K562 (cell line): ENCODE data around the gene R3HDM1. TPM values are rescaled to one million over a fixed set of nuclear protein-coding genes. Genes with fewer than 3 reads are reported as not detected.

Source experiments
- ATAC-seq: fragments of 200-7000 bp; cut with Tn5 transposase; 3 replicates; pipeline ENCODE4 v1.9.1; 2020; ENCODE audit warnings: moderate library complexity
- BruUV-seq: library from RNA; stranded (reverse); fragments of 400-500 nt; replicated peaks from 2 replicates; lab custom pipeline; 2021; lab: Mats Ljungman, UMichigan
- CTCF ChIA-PET: fragments of 300-600 bp; formaldehyde crosslinking; extraction: SDS; loops from one replicate; lab custom pipeline; 2021; ENCODE audit warnings: low intra/inter-chr PET ratio; lab: Yijun Ruan, JAX
- POLR2A ChIA-PET: fragments of 300-600, 350-650 bp; sonication (Branson Sonifier 250); formaldehyde crosslinking; extraction: SDS; loops from one replicate; lab custom pipeline; 2021; ENCODE audit warnings: antibody characterized with exemption, inconsistent platforms; lab: Yijun Ruan, JAX
- DNase-seq, 4 experiments: peaks; one replicate each; pipeline versions ENCODE4 v3.0.0 to v3.0.0-alpha.2; 2011 to 2018; ENCODE audit warnings: low spot score in 3 of 4, mixed read lengths in 3 of 4; ENCODE audit errors: extremely low read depth in 1 of 4
- FAIRE-seq: peaks from 2 replicates; lab custom pipeline; 2011; peaks lifted over from hg19 to GRCh38; lab: Jason Lieb, UNC
- H2AFZ ChIP-seq: 2 replicates; pipeline ENCODE4 v1.6.0; 2011; ENCODE audit warnings: low read depth, low read length, control low read depth, inconsistent platforms
- H3K27ac ChIP-seq: fragments of 200-600 bp; 3 replicates; pipeline ENCODE4 v1.8.0; 2011; ENCODE audit warnings: low read depth, mild to moderate bottlenecking, control low read depth, inconsistent platforms, low read length, moderate library complexity, mixed read lengths; ENCODE audit errors: extremely low read depth
- H3K27me3 ChIP-seq, 2 experiments: fragments of 300-600 bp in 1 of 2; 2 replicates in 1 of 2; 3 replicates in 1 of 2; pipeline versions ENCODE4 v1.6.0 to v1.8.0; 2011; ENCODE audit warnings: inconsistent platforms in 2 of 2, low read length in 2 of 2, mild to moderate bottlenecking in 1 of 2, mixed read lengths in 1 of 2, moderate library complexity in 1 of 2; ENCODE audit not compliant: control insufficient read depth in 2 of 2, insufficient read depth in 2 of 2
- H3K36me3 ChIP-seq: fragments of 300-600 bp; 3 replicates; pipeline ENCODE4 v1.8.0; 2011; ENCODE audit warnings: mild to moderate bottlenecking, low read length, inconsistent platforms; ENCODE audit not compliant: control insufficient read depth, insufficient read depth
- H3K4me1 ChIP-seq, 2 experiments: fragments of 200-600 bp in 1 of 2; replicated peaks in 1 of 2; 2 replicates in 1 of 2; 3 replicates in 1 of 2; pipeline versions ENCODE4 v1.5.1 to v1.8.0; 2011; ENCODE audit warnings: inconsistent platforms in 2 of 2, low read length in 2 of 2, mild to moderate bottlenecking in 1 of 2, mixed read lengths in 1 of 2, moderate library complexity in 1 of 2; ENCODE audit not compliant: control insufficient read depth in 2 of 2, insufficient read depth in 2 of 2
- H3K4me2 ChIP-seq: 2 replicates; pipeline ENCODE4 v1.6.1; 2011; ENCODE audit warnings: low read length, control low read depth, inconsistent platforms, mixed read lengths; ENCODE audit not compliant: insufficient read depth
- H3K4me3 ChIP-seq: fragments of 200-600 bp; sonication (generic), shearing (Covaris generic); 2 replicates; pipeline ENCODE4 v1.5.1; 2016; ENCODE audit warnings: control low read depth, inconsistent platforms
- H3K79me2 ChIP-seq: fragments of 200-600 bp; 3 replicates; pipeline ENCODE4 v1.8.0; 2011; ENCODE audit warnings: low read length, inconsistent platforms; ENCODE audit not compliant: control insufficient read depth, insufficient read depth
- H3K9ac ChIP-seq, 2 experiments: 2 replicates each; pipeline versions ENCODE4 v1.6.0 to v1.6.1; 2011; ENCODE audit warnings: low read depth in 2 of 2, low read length in 2 of 2, control low read depth in 1 of 2, inconsistent platforms in 1 of 2, mild to moderate bottlenecking in 1 of 2, mixed read lengths in 1 of 2; ENCODE audit not compliant: insufficient read depth in 1 of 2
- H3K9me1 ChIP-seq: one replicate; pipeline ENCODE4 v1.6.0; 2011; ENCODE audit warnings: inconsistent platforms, mild to moderate bottlenecking, low read length, moderate library complexity; ENCODE audit not compliant: control insufficient read depth, insufficient read depth
- H3K9me3 ChIP-seq: replicated peaks from 2 replicates; pipeline ENCODE4 v1.5.1; 2011; ENCODE audit warnings: low read depth, low read length, inconsistent platforms; ENCODE audit not compliant: control insufficient read depth, insufficient read depth
- H4K20me1 ChIP-seq: replicated peaks from 2 replicates; pipeline ENCODE4 v1.6.1; 2011; ENCODE audit warnings: low read length, inconsistent platforms, mixed read lengths; ENCODE audit not compliant: control insufficient read depth, insufficient read depth
- GATA2 ChIP-seq: sonication (generic); formaldehyde crosslinking; IDR thresholded peaks from 2 replicates; pipeline ENCODE4 v1.4.0; 2020; ENCODE audit warnings: mild to moderate bottlenecking, missing genetic modification reagents
- MCM7 ChIP-seq, 2 experiments: fragments of 450-650 bp; IDR thresholded peaks; 2 replicates each; pipeline ENCODE4 v1.6.1; 2016 to 2018
- MIER1 ChIP-seq: fragments of 450-650 bp; IDR thresholded peaks from 2 replicates; pipeline ENCODE4 v1.6.1; 2016; ENCODE audit warnings: antibody characterized with exemption, mild to moderate bottlenecking, low read depth
- WGBS: fragments of 100-300 bp; shearing (Covaris generic); methylation state at CpG from one replicate; pipeline ENCODE4 v1.1.6; 2016; ENCODE audit warnings: low coverage, mixed read lengths; ENCODE audit not compliant: insufficient coverage; ENCODE audit errors: missing lambda C conversion rate; 5-methylcytosine and 5-hydroxymethylcytosine counted together
- in situ Hi-C: fragments of 300-500 bp; cut with MboI; formaldehyde crosslinking; loops from 4 replicates; pipeline ENCODE4 v1.15.0; 2018; ENCODE audit warnings: inconsistent platforms, mixed read lengths
- intact Hi-C: fragments of 100-400 bp; cut with micrococcal nuclease; formaldehyde crosslinking; loops from 2 replicates; pipeline ENCODE4 v1.14.2; 2022
- polyA plus RNA-seq, 8 experiments: library from polyadenylated mRNA; depleted of rRNA in 4 of 8; stranded (reverse) in 5 of 8; unstranded in 3 of 8; fragments of >200 nt; fragmentation: Nextera tagmentation in 2 of 8; fragmentation: Illumina TruSeq in 1 of 8; extraction: Ambion mirVana in 2 of 8; extraction: Trizol in 1 of 8; gene quantifications; 2 replicates each; pipeline versions ENCODE4 v1.2.1 to v1.2.3, GENCODE V29; 2011 to 2014; ENCODE audit warnings: inconsistent platforms in 1 of 8, missing spikeins in 1 of 8
- total RNA-seq, 7 experiments: library from RNA; depleted of rRNA in 6 of 7; stranded (reverse); fragments of >200 nt in 6 of 7; fragmentation: Illumina TruSeq in 2 of 7; extraction: Trizol in 2 of 7; gene quantifications; 2 replicates each; pipeline versions ENCODE4 v1.2.1 to v1.2.3, GENCODE V29; 2011 to 2021; ENCODE audit warnings: low replicate concordance in 1 of 7
- TF ChIP-seq, protein P1 (sequence below), 2 experiments: fragments of 450-650 bp; conservative IDR thresholded peaks; 2 replicates each; pipeline ENCODE4 v1.6.1; 2017; ENCODE audit warnings: mild to moderate bottlenecking in 2 of 2, moderate library complexity in 2 of 2
- TF ChIP-seq, protein P2 (sequence below): sonication (generic); formaldehyde crosslinking; IDR thresholded peaks from 2 replicates; pipeline ENCODE4 v1.5.0; 2020; ENCODE audit warnings: missing genetic modification reagents

R3HDM1 gene
- total and polyA plus RNA-seq, 9 of the 15 experiments (the other 6 are each of a cell fraction or from before 2014, with no cell fraction given) = 12.4 to 89.4 (median 31.0) TPM

GRCh38 chr2:135679125-135679524 is 147.8 kb downstream of the R3HDM1 start (continued):
- no peak for TF ChIP-seq MIER1

DNA sequence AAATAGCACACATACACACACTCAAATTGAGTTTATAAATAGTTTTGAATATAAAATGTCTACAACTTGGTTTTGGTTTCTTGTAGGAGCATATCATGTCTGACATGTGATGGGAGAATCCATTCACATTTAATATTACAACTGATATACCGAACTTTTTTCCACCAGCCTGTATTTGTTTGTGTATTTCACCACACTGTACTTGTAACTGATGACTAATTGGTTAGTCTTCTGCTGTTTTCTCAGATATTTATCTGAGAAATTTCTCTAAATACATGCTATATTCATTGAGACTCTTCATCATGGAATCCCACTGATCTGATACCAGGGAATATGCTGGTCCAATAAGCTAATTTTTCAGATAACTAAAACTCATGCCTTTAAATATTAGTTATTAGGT is 154.1 kb downstream of the R3HDM1 start:
- intact Hi-C loops (no loop called here), in situ Hi-C loops (no loop called here)
- Histone ChIP-seq H3K9me1 (no peaks in the 10 kb centered on the region), H3K36me3 (peaks cover 25% of the 10 kb centered on the region; the same call in 2 of the 3 replicates), H3K4me2 (no peak overlapping the region), H3K4me1 (no peaks in the 10 kb centered on the region), H3K9ac (no peak overlapping the region), H4K20me1 (no peaks in the 10 kb centered on the region), H3K79me2 (no peaks in the 10 kb centered on the region), H3K27me3 (no peaks in the 10 kb centered on the region), H2AFZ (no peak overlapping the region), H3K4me3 (no peak overlapping the region), H3K27ac (no peak overlapping the region), H3K9me3 (no peaks in the 10 kb centered on the region)
- no TSS peak for BruUV-seq
- FAIRE-seq (no peak), DNase-seq (no peak), ATAC-seq (no peak)
- ChIA-PET POLR2A (no interaction called here), CTCF (no interaction called here)
- WGBS = 63% methylated on average over 1 of the region's 1 CpG
- TF ChIP-seq MCM7 (IDR thresholded peaks at IDR 0.05) = no peak
- TF ChIP-seq, protein P1, sequence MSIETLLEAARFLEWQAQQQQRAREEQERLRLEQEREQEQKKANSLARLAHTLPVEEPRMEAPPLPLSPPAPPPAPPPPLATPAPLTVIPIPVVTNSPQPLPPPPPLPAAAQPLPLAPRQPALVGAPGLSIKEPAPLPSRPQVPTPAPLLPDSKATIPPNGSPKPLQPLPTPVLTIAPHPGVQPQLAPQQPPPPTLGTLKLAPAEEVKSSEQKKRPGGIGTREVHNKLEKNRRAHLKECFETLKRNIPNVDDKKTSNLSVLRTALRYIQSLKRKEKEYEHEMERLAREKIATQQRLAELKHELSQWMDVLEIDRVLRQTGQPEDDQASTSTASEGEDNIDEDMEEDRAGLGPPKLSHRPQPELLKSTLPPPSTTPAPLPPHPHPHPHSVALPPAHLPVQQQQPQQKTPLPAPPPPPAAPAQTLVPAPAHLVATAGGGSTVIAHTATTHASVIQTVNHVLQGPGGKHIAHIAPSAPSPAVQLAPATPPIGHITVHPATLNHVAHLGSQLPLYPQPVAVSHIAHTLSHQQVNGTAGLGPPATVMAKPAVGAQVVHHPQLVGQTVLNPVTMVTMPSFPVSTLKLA (conservative IDR thresholded peaks at IDR 0.05) = no peak
- TF ChIP-seq GATA2 = no peak
- TF ChIP-seq, protein P2, sequence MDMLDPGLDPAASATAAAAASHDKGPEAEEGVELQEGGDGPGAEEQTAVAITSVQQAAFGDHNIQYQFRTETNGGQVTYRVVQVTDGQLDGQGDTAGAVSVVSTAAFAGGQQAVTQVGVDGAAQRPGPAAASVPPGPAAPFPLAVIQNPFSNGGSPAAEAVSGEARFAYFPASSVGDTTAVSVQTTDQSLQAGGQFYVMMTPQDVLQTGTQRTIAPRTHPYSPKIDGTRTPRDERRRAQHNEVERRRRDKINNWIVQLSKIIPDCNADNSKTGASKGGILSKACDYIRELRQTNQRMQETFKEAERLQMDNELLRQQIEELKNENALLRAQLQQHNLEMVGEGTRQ (CRISPR knock-in tag) = no peak
